Glutamatergic neuron (in vitro differentiated cells): ENCODE results near the gene NLGN4X. TPM values are rescaled to one million over a fixed set of nuclear protein-coding genes. Genes with fewer than 3 reads are reported as not detected.

Source experiments
- DNase-seq: peaks from one replicate; pipeline ENCODE4 v3.0.0; 2022
- H3K27ac Mint-ChIP-seq: one replicate; pipeline ENCODE4 v1.8.0; 2020; ENCODE audit warnings: mild to moderate bottlenecking, mixed read lengths, inconsistent platforms; ENCODE audit not compliant: unreplicated experiment
- H3K27me3 Mint-ChIP-seq: one replicate; pipeline ENCODE4 v1.8.0; 2020; ENCODE audit warnings: mild to moderate bottlenecking, moderate library complexity, mixed read lengths, inconsistent platforms; ENCODE audit not compliant: unreplicated experiment
- H3K36me3 Mint-ChIP-seq: one replicate; pipeline ENCODE4 v1.8.0; 2020; ENCODE audit warnings: mild to moderate bottlenecking, mixed read lengths, inconsistent platforms; ENCODE audit not compliant: unreplicated experiment
- H3K4me1 Mint-ChIP-seq: one replicate; pipeline ENCODE4 v1.8.0; 2020; ENCODE audit warnings: mild to moderate bottlenecking, low read depth, mixed read lengths, inconsistent platforms; ENCODE audit not compliant: unreplicated experiment
- H3K4me3 Mint-ChIP-seq: one replicate; pipeline ENCODE4 v1.8.0; 2020; ENCODE audit warnings: mild to moderate bottlenecking, mixed read lengths, inconsistent platforms; ENCODE audit not compliant: unreplicated experiment
- H3K9me3 Mint-ChIP-seq: one replicate; pipeline ENCODE4 v1.8.0; 2020; ENCODE audit warnings: mild to moderate bottlenecking, moderate library complexity, mixed read lengths, inconsistent platforms; ENCODE audit not compliant: unreplicated experiment
- CTCF ChIP-seq: fragments of 200-600 bp; sonication (generic); IDR thresholded peaks from one replicate; pipeline ENCODE4 v1.5.0; 2021; ENCODE audit not compliant: partially characterized antibody, unreplicated experiment
- long read RNA-seq: library from polyadenylated mRNA; unstranded; transcript quantifications from one replicate; pipeline ENCODE4 v2.0.0, GENCODE V29; 2020; ENCODE audit not compliant: unreplicated experiment
- total RNA-seq: library from RNA; stranded (reverse); fragmentation: NEBNext Ultra II Directional; extraction: Animal tissue kit (Norgen Biotek cat#: 25700); gene quantifications from one replicate; pipeline ENCODE4 v1.2.1, GENCODE V29; 2021; ENCODE audit not compliant: unreplicated experiment

Gene NLGN4X
- total RNA-seq = 40.9 TPM
- long read RNA-seq, partial matches to known transcripts = 1 of 1 reads
- long read RNA-seq, other reads (novel, unspliced or antisense) = 0 of 1 reads

- peaks cover 5% of the 10 kb centered on the region for H3K9me3 Mint-ChIP-seq
- H3K4me3 Mint-ChIP-seq = peak within 1 kb of the TSS; percentile 92
- H3K4me1 Mint-ChIP-seq = peaks cover 18% of the 10 kb centered on the region
- no peak for TF ChIP-seq CTCF
- peaks cover 10% of the 10 kb centered on the region for H3K27me3 Mint-ChIP-seq
- DNase-seq = no peak
- H3K36me3 Mint-ChIP-seq = no peaks in the 10 kb centered on the region
- peak within 1 kb of the TSS; percentile 77 for H3K27ac Mint-ChIP-seq
These were observed at the start of gene NLGN4X for GRCh38 chrX:6228720-6229119. TSS of gene NLGN4X (minus strand) at chrX:6228867. CDS start at chrX:6151466, 77,401 bp downstream.

GRCh38 chrX:6266041-6266440 lies 37.4 kb upstream of the NLGN4X start:
- Mint-ChIP-seq H3K27ac (no peak overlapping the region), H3K4me1 (no peaks in the 10 kb centered on the region), H3K36me3 (no peaks in the 10 kb centered on the region), H3K9me3 (no peaks in the 10 kb centered on the region), H3K27me3 (no peaks in the 10 kb centered on the region), H3K4me3 (no peak overlapping the region)
- TF ChIP-seq CTCF = no peak
- no peak for DNase-seq

- DNase-seq = no peak
- TF ChIP-seq CTCF = no peak
- Mint-ChIP-seq H3K27ac (no peak overlapping the region), H3K4me1 (peaks cover 4% of the 10 kb centered on the region), H3K36me3 (no peaks in the 10 kb centered on the region), H3K27me3 (no peaks in the 10 kb centered on the region), H3K4me3 (no peak overlapping the region), H3K9me3 (no peaks in the 10 kb centered on the region)
These were observed 34.3 kb upstream of the NLGN4X start for GRCh38 chrX:6262959-6263358.

GRCh38 chrX:6257025-6257424 lies 28.4 kb upstream of the NLGN4X start:
- Mint-ChIP-seq H3K27me3 (no peaks in the 10 kb centered on the region), H3K36me3 (no peaks in the 10 kb centered on the region), H3K27ac (no peak overlapping the region), H3K9me3 (no peaks in the 10 kb centered on the region), H3K4me1 (peaks cover 6% of the 10 kb centered on the region), H3K4me3 (no peak overlapping the region)
- no peak for DNase-seq
- TF ChIP-seq CTCF = no peak

GRCh38 chrX:6244666-6245065 lies 16.0 kb upstream of the NLGN4X start:
- Mint-ChIP-seq H3K27me3 (no peaks in the 10 kb centered on the region), H3K27ac (no peak overlapping the region), H3K36me3 (no peaks in the 10 kb centered on the region), H3K9me3 (no peaks in the 10 kb centered on the region), H3K4me3 (no peak overlapping the region), H3K4me1 (no peaks in the 10 kb centered on the region)
- TF ChIP-seq CTCF = no peak
- no peak for DNase-seq
